Brain microvascular endothelial cell (primary cell): ENCODE measurements around the gene PMEPA1.

Source experiments
- DNase-seq: peaks from one replicate; pipeline ENCODE4 v3.0.0-alpha.2; 2020
- H3K27ac ChIP-seq: fragments of 250-450 bp; sonication (Bioruptor Pico); 2 replicates; pipeline ENCODE4 v1.5.1; 2020; ENCODE audit warnings: mild to moderate bottlenecking, moderate library complexity
- H3K27me3 ChIP-seq: fragments of 250-450 bp; sonication (Bioruptor Pico); replicated peaks from 2 replicates; pipeline ENCODE4 v1.5.1; 2020; ENCODE audit warnings: mild to moderate bottlenecking
- H3K36me3 ChIP-seq: fragments of 250-450 bp; sonication (Bioruptor Pico); replicated peaks from 2 replicates; pipeline ENCODE4 v1.5.1; 2020; ENCODE audit warnings: mild to moderate bottlenecking
- H3K4me3 ChIP-seq: 2 replicates; pipeline ENCODE4 v1.5.1; 2011; ENCODE audit warnings: low read depth, mild to moderate bottlenecking, control low read depth, low read length, moderate library complexity
- in situ Hi-C: cut with HindIII; loops from 2 replicates; pipeline ENCODE4 v1.10.0; 2017; ENCODE audit warnings: low sequenced_read_pairs, low pct_ligation_motif_present
- TF ChIP-seq, protein P1 (sequence below): IDR thresholded peaks from 2 replicates; pipeline ENCODE4 v1.5.1; 2011; ENCODE audit warnings: low read depth, mild to moderate bottlenecking, moderate library complexity, low read length, control low read depth, inconsistent platforms; ENCODE audit errors: missing control alignments

Gene PMEPA1

DNA sequence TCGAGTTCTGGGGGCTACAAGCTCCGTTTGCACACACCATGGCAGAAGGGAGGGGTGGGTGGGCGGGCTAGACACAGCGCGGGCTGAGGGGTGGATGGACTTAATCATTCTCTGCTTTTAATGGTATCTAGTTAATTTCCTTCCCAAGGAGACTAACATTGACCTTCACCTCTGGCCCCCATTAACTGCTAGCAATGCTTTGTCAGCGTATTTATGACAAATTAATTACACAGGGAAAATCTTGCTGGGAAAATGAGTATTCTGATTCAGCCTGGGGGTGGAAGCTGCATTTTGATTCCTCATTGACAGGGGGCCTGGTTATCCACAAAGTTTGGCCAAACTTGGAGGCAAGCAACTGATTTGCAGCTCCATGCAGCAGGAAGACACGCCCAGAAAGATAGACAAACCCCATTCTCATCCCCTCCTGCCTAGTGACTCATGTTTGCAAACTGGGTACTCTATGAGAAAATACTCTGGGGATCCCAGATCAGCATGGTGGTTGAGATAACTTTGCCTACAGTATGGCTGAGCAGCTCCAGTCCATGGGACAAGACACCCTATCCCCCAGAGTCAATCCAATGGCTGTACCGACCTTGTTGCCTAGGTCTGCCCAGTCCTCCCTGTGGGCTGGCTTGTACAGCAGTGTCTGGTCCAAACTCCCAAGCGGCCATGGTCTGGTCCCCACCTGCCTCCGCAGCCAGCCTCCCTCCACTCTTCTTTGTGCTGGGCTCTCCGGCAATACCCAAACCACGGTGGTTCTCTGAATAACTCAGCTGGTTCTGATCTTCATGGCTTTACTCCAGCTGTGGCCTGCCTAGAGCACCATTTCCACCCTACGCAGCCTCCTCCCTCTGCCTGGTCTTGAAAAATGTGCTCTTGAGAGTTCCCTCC, 109.2 kb downstream of the PMEPA1 start:
- in situ Hi-C loops, result no loop called here
- DNase-seq, result peak; percentile 17
- no peak overlapping the region for H3K4me3 ChIP-seq
- H3K27ac ChIP-seq, result no peak overlapping the region
- TF ChIP-seq, protein P1, sequence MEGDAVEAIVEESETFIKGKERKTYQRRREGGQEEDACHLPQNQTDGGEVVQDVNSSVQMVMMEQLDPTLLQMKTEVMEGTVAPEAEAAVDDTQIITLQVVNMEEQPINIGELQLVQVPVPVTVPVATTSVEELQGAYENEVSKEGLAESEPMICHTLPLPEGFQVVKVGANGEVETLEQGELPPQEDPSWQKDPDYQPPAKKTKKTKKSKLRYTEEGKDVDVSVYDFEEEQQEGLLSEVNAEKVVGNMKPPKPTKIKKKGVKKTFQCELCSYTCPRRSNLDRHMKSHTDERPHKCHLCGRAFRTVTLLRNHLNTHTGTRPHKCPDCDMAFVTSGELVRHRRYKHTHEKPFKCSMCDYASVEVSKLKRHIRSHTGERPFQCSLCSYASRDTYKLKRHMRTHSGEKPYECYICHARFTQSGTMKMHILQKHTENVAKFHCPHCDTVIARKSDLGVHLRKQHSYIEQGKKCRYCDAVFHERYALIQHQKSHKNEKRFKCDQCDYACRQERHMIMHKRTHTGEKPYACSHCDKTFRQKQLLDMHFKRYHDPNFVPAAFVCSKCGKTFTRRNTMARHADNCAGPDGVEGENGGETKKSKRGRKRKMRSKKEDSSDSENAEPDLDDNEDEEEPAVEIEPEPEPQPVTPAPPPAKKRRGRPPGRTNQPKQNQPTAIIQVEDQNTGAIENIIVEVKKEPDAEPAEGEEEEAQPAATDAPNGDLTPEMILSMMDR, result no peak
- H3K27me3 ChIP-seq, result no peaks in the 10 kb centered on the region
- H3K36me3 ChIP-seq, result no peaks in the 10 kb centered on the region

DNA sequence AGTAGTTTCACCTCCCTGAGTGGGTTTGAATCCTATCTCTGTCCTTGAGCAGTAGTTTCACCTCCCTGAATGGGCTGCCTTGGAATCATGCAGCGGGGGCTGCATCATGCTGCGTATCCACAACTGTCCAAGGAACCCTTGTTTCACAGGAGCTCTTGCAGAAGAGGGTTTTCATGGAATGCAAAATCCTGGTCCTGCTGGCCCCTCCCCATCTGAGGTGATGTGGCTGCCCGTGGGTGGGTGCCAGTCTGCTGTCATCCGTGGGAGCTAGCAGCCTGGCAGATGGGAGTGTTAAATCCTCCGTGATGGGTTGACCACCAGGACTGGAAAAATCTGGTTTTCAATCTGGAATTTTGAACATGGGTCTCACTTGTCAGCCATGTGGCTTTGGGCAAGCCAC, 111.3 kb downstream of the PMEPA1 start:
- TF ChIP-seq, protein P1, result no peak
- no peaks in the 10 kb centered on the region for H3K36me3 ChIP-seq
- no peak for DNase-seq
- H3K27me3 ChIP-seq, result no peaks in the 10 kb centered on the region
- H3K4me3 ChIP-seq, result no peak overlapping the region
- H3K27ac ChIP-seq, result no peak overlapping the region
- in situ Hi-C loops, result no loop called here
